Measurements from ENCODE around the gene SLC27A4.

The SLC27A4 gene

DNA sequence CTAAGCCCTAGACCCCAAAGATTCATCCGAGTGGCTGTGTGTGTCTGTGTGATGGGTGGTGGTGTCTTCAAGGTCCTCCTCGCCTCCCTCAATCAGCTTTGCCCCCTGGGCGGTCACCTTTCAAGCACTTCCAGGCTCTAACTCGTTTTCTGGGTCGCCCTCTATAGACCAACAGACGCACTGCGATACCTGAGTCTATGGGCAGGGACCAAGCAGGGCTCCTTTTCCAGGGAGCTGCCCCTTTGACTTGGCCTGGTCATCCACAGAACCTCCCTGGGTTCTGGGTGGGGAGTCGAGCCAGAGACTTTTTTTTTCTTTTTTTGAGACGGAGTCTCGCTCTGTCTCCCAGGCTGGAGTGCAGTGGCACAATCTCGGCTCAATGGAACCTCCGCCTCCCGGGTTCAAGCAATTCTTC, 1.1 kb downstream of the SLC27A4 start:
- peaks cover 9% of the 10 kb centered on the region for H3K4me1 Mint-ChIP-seq (ENCODE audit: low read depth)
- no peaks in the 10 kb centered on the region for H3K9me3 Mint-ChIP-seq
- H3K27me3 Mint-ChIP-seq (ENCODE audit: low read depth), result no peaks in the 10 kb centered on the region
- no peaks in the 10 kb centered on the region for H3K36me3 Mint-ChIP-seq (ENCODE audit: low read depth)
- H3K4me3 Mint-ChIP-seq, result peak overlapping the region; percentile 96
- peak overlapping the region; percentile 94 for H3K27ac Mint-ChIP-seq

- Mint-ChIP-seq H3K27me3 (ENCODE audit: low read depth) (no peaks in the 10 kb centered on the region), H3K36me3 (ENCODE audit: low read depth) (no peaks in the 10 kb centered on the region), H3K9me3 (no peaks in the 10 kb centered on the region), H3K27ac (no peak overlapping the region), H3K4me1 (ENCODE audit: low read depth) (peaks cover 9% of the 10 kb centered on the region), H3K4me3 (no peak overlapping the region)
Measured at GRCh38 chr9:128342971-128343680, 2.8 kb downstream of the SLC27A4 start.

DNA sequence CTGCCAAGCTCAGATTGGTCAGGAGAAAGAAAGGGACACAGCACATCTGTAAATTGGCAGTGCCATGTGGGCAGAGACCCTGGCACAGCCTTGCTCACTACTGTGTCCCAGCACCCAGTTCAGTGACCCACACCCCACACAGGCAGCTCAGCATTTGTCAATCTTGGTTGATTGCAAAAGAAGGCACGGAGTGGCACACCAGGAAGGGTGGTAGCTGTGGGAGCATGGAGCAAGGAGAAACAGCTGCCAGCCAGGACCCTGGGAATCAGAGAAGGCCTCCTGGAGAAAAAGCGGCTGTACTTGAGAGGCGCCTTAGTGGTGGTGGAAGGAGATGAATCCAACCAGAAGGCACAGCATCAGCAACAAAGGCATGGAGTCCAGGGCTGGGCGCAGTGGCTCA, 3.5 kb downstream of the SLC27A4 start:
- Mint-ChIP-seq H3K4me1 (ENCODE audit: low read depth) (peaks cover 9% of the 10 kb centered on the region), H3K9me3 (no peaks in the 10 kb centered on the region), H3K4me3 (no peak overlapping the region), H3K27me3 (ENCODE audit: low read depth) (no peaks in the 10 kb centered on the region), H3K36me3 (ENCODE audit: low read depth) (no peaks in the 10 kb centered on the region), H3K27ac (no peak overlapping the region)

GRCh38 chr9:128344931-128345605, 4.7 kb downstream of the SLC27A4 start:
- Mint-ChIP-seq H3K27me3 (ENCODE audit: low read depth) (no peaks in the 10 kb centered on the region), H3K4me1 (ENCODE audit: low read depth) (peaks cover 6% of the 10 kb centered on the region), H3K27ac (no peak overlapping the region), H3K9me3 (no peaks in the 10 kb centered on the region), H3K4me3 (no peak overlapping the region), H3K36me3 (ENCODE audit: low read depth) (peaks cover 6% of the 10 kb centered on the region)

DNA sequence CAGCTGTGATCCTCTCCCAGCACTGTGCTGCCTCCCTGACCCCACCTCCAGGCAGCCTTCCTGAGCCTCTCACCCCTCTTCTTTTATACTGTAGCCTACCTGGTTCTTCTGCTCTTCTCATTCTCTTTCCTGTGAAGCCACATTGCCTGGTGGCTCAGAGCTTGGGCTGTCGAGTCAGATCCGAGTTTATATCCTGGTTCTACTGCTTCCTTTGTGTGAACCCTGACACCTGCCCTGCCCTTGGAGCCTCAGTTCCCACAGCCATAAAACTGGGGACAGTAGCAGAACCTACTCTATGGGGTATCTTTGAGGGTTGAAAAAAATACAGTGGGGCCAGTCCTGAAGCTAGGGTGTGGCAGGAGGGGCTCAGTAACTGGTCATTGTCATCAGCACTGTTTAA, 8.8 kb downstream of the SLC27A4 start:
- peaks cover 13% of the 10 kb centered on the region for H3K36me3 Mint-ChIP-seq (ENCODE audit: low read depth)
- H3K27me3 Mint-ChIP-seq (ENCODE audit: low read depth), result no peaks in the 10 kb centered on the region
- no peak overlapping the region for H3K27ac Mint-ChIP-seq
- no peak overlapping the region for H3K4me3 Mint-ChIP-seq
- no peaks in the 10 kb centered on the region for H3K4me1 Mint-ChIP-seq (ENCODE audit: low read depth)
- H3K9me3 Mint-ChIP-seq, result no peaks in the 10 kb centered on the region

DNA sequence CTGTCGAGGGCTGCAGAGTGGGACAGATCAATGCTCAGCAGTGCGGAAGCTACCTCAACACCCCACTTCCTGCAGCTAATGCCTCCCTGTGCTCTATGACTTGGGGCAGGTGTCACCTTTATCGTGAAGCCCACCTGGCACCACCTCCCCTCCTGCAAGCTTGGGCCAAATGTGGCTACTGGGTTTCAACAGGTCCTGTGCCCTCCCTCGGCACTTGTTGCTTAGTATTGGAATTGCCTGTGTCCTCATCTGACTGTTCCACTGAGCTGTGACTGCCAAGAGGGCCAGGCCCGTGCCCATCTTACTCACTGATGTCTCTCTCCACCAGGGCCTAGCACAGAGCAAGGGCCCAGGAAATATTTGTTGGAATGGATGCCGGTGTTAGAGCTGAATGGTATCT, 9.4 kb downstream of the SLC27A4 start:
- Mint-ChIP-seq H3K4me3 (no peak overlapping the region), H3K4me1 (ENCODE audit: low read depth) (no peaks in the 10 kb centered on the region), H3K9me3 (no peaks in the 10 kb centered on the region), H3K27me3 (ENCODE audit: low read depth) (no peaks in the 10 kb centered on the region), H3K36me3 (ENCODE audit: low read depth) (peaks cover 14% of the 10 kb centered on the region), H3K27ac (no peak overlapping the region)

DNA sequence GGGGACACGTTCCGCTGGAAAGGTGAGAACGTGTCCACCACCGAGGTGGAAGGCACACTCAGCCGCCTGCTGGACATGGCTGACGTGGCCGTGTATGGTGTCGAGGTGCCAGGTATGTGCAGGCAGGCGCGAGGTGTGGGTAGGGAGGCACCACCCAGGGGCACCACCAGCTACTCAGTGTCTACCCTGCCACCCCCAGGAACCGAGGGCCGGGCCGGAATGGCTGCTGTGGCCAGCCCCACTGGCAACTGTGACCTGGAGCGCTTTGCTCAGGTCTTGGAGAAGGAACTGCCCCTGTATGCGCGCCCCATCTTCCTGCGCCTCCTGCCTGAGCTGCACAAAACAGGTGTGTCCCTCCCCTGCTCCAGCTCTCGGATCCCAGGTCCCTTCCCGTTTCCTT, 15.1 kb downstream of the SLC27A4 start:
- Mint-ChIP-seq H3K27me3 (ENCODE audit: low read depth) (no peaks in the 10 kb centered on the region), H3K4me1 (ENCODE audit: low read depth) (no peaks in the 10 kb centered on the region), H3K9me3 (no peaks in the 10 kb centered on the region), H3K27ac (no peak overlapping the region), H3K36me3 (ENCODE audit: low read depth) (peaks cover 8% of the 10 kb centered on the region), H3K4me3 (no peak overlapping the region)

DNA sequence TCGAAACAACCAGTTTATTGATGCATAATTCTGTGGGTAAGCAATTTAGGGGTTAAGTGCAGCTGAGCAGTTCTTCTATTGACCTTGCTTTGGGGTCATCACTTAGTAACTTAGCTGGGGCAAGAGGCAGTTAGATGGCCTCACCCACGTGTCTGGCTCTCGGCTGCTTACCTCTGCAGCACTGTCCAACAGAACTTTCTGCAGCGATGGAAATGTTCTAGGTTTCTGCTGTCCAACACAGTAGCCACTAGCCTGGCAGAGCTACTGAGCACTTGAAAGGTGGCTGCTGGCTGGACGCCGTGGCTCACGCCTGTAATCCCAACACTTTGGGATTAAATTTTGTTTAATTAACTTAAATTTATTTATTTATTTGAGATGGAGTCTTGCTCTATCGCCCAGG, 17.8 kb downstream of the SLC27A4 start:
- H3K36me3 Mint-ChIP-seq (ENCODE audit: low read depth), result peaks cover 4% of the 10 kb centered on the region
- H3K4me3 Mint-ChIP-seq, result no peak overlapping the region
- H3K4me1 Mint-ChIP-seq (ENCODE audit: low read depth), result peaks cover 7% of the 10 kb centered on the region
- H3K27ac Mint-ChIP-seq, result no peak overlapping the region
- no peaks in the 10 kb centered on the region for H3K9me3 Mint-ChIP-seq
- H3K27me3 Mint-ChIP-seq (ENCODE audit: low read depth), result no peaks in the 10 kb centered on the region

GRCh38 chr9:128358861-128359260, 18.5 kb downstream of the SLC27A4 start:
- H3K9me3 Mint-ChIP-seq, result no peaks in the 10 kb centered on the region

DNA sequence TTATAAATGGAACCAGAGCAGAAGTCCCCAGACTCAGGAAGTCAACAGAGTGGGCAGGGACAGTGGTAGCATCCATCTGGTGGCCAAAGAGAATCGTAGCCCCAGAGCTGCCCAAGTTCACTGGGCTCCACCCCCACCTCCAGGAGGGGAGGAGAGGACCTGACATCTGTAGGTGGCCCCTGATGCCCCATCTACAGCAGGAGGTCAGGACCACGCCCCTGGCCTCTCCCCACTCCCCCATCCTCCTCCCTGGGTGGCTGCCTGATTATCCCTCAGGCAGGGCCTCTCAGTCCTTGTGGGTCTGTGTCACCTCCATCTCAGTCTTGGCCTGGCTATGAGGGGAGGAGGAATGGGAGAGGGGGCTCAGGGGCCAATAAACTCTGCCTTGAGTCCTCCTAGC, 20.5 kb downstream of the SLC27A4 start:
- no peaks in the 10 kb centered on the region for H3K36me3 Mint-ChIP-seq (ENCODE audit: low read depth)
- H3K9me3 Mint-ChIP-seq, result no peaks in the 10 kb centered on the region
- no peak overlapping the region for H3K4me3 Mint-ChIP-seq
- no peak overlapping the region for H3K27ac Mint-ChIP-seq
- no peaks in the 10 kb centered on the region for H3K27me3 Mint-ChIP-seq (ENCODE audit: low read depth)
- peaks cover 11% of the 10 kb centered on the region for H3K4me1 Mint-ChIP-seq (ENCODE audit: low read depth)

More at GRCh38 chr9:128358861-128359260, 18.5 kb downstream of the SLC27A4 start:
- Mint-ChIP-seq H3K36me3 (ENCODE audit: low read depth) (peaks cover 3% of the 10 kb centered on the region), H3K4me1 (ENCODE audit: low read depth) (peaks cover 7% of the 10 kb centered on the region), H3K27ac (no peak overlapping the region), H3K27me3 (ENCODE audit: low read depth) (no peaks in the 10 kb centered on the region), H3K4me3 (no peak overlapping the region)

GRCh38 chr9:128361296-128361985, 21.1 kb downstream of the SLC27A4 start:
- H3K4me1 Mint-ChIP-seq (ENCODE audit: low read depth), result peaks cover 11% of the 10 kb centered on the region
- peak overlapping the region; percentile 67 for H3K27ac Mint-ChIP-seq
- H3K36me3 Mint-ChIP-seq (ENCODE audit: low read depth), result no peaks in the 10 kb centered on the region
- H3K9me3 Mint-ChIP-seq, result no peaks in the 10 kb centered on the region
- no peaks in the 10 kb centered on the region for H3K27me3 Mint-ChIP-seq (ENCODE audit: low read depth)
- H3K4me3 Mint-ChIP-seq, result peak overlapping the region; percentile 78

DNA sequence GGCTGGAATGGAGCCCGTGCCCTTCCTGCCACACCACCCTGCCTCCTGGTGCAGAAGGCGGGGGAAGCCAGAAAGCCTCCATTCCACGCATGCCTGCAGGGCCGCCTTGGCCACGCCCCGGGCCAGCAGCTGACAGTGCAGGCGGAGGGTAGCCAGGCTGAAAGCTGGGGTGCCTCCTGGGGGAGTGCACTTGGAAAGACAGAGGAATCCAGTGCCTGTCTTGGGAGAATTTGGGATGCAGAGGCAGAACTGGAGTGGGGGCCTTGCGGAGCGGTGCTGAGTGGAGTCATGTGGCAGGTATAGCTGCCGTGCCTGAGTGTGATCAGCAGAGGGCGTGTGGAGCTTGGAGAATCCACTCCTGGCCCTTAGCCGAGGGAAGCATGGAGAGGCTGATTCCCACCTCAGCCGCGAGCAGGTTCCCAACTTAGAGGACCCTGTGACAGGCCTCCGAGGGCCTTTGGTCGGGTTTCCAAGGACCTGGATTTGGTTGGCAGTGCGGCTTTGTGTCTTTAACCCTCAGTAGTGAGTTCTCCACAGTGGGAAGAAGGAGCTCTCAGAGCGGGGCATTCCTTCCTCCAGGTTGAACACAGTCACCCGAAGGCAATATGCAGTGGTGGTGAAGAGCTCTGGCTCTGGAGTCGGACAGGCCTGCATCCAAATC, 21.8 kb downstream of the SLC27A4 start:
- H3K9me3 Mint-ChIP-seq, result no peaks in the 10 kb centered on the region
- peaks cover 13% of the 10 kb centered on the region for H3K4me1 Mint-ChIP-seq (ENCODE audit: low read depth)
- no peaks in the 10 kb centered on the region for H3K27me3 Mint-ChIP-seq (ENCODE audit: low read depth)
- H3K36me3 Mint-ChIP-seq (ENCODE audit: low read depth), result no peaks in the 10 kb centered on the region
- peak overlapping the region; percentile 78 for H3K4me3 Mint-ChIP-seq
- peak overlapping the region; percentile 62 for H3K27ac Mint-ChIP-seq

- H3K36me3 Mint-ChIP-seq (ENCODE audit: low read depth), result no peaks in the 10 kb centered on the region
- H3K4me3 Mint-ChIP-seq, result no peak overlapping the region
- no peaks in the 10 kb centered on the region for H3K9me3 Mint-ChIP-seq
- H3K27me3 Mint-ChIP-seq (ENCODE audit: low read depth), result no peaks in the 10 kb centered on the region
- H3K27ac Mint-ChIP-seq, result no peak overlapping the region
- H3K4me1 Mint-ChIP-seq (ENCODE audit: low read depth), result peaks cover 14% of the 10 kb centered on the region
Measured at GRCh38 chr9:128362774-128363173, 22.4 kb downstream of the SLC27A4 start.

- Mint-ChIP-seq H3K4me3 (no peak overlapping the region), H3K4me1 (ENCODE audit: low read depth) (peaks cover 18% of the 10 kb centered on the region), H3K27ac (no peak overlapping the region)
Measured at GRCh38 chr9:128365525-128365924, 25.2 kb downstream of the SLC27A4 start.

More at GRCh38 chr9:128365525-128365924, 25.2 kb downstream of the SLC27A4 start:
- Mint-ChIP-seq H3K36me3 (ENCODE audit: low read depth) (no peaks in the 10 kb centered on the region), H3K27me3 (ENCODE audit: low read depth) (no peaks in the 10 kb centered on the region), H3K9me3 (no peaks in the 10 kb centered on the region)

All from T-helper 1 cell treated with Interleukin-12 subunit alpha and Interleukin-12 subunit beta and Interleukin-4 antibody, amounts not matched to agents 30 μg/mL and 1 μg/mL, for 36 hours (primary cell).